ENCODE results near the gene ROR1. TPM values are rescaled to one million over a fixed set of nuclear protein-coding genes. Genes with fewer than 3 reads are reported as not detected.

The ROR1 gene
- total RNA-seq, 1 experiment from 2014 or later = 19.0 TPM

DNA sequence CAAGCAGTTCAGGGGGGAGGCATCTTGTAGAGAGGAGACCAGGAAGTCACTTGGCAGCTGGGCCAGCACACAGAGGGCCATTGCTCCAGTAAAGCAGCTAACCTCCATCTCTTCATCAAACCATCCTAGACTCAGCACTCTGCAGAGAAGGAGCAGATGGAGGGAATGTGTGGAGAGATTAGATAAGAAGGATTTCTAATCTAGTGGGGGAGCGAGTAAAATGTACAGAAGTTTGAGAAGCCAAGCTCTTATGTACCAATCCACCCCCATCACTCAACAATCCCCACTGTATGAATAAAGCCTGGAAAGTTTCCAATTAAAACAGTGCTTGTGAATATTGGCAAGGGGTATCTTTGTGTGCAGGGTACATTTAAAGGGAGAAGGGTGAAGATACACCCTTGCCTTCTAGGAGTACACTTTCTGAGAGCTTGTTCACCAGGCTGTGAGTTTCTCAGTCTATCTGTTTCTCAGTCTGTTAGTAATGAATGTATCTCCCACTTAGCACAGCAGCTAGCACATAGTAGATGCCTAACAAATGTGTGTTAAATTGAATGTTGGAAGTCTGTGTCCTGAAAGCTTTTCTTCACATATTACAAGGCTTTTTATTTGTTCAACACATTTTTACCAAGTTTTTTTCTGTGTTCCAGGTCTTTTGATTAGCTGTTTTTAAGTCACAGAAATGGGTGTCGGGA lies 286.9 kb downstream of the ROR1 start:
- ChIA-PET POLR2A (ENCODE audit: unreplicated experiment) (no interaction called here), CTCF (interaction anchor here (0.6 kb wide), 1 partner anchor 13 kb away, joined by 3 read pairs; no protein-coding TSS in a partner anchor)
- no peaks in the 10 kb centered on the region for H3K27me3 ChIP-seq (ENCODE audit: insufficient read depth, low read depth)
- H3K79me2 ChIP-seq (ENCODE audit: low read depth) = no peaks in the 10 kb centered on the region
- no peaks in the 10 kb centered on the region for H3K9me2 ChIP-seq (ENCODE audit: insufficient read depth)
- H3K27ac ChIP-seq = no peak overlapping the region
- H2AFZ ChIP-seq = no peak overlapping the region
- H3K36me3 ChIP-seq (ENCODE audit: low read depth) = peaks cover 15% of the 10 kb centered on the region; the same call in 1 of the 2 replicates
- H3K4me2 ChIP-seq = no peak overlapping the region
- no peaks in the 10 kb centered on the region for H3F3A ChIP-seq (ENCODE audit: insufficient read depth, low read depth)
- intact Hi-C loops (cut with micrococcal nuclease; ENCODE audit: unreplicated experiment) = no loop called here
- 0 out of 2 replicates have a peak, but pooled peaks cover 5% of the 10 kb centered on the region for H3K4me1 ChIP-seq (replicated peaks; ENCODE audit: insufficient read depth)
- no peak overlapping the region for H3K4me3 ChIP-seq
- BruUV-seq (replicated peaks) = no TSS peak
- TF ChIP-seq EZH2 (IDR thresholded peaks at IDR 0.05; ENCODE audit: low read depth) = no peak
- TF ChIP-seq, protein P1, sequence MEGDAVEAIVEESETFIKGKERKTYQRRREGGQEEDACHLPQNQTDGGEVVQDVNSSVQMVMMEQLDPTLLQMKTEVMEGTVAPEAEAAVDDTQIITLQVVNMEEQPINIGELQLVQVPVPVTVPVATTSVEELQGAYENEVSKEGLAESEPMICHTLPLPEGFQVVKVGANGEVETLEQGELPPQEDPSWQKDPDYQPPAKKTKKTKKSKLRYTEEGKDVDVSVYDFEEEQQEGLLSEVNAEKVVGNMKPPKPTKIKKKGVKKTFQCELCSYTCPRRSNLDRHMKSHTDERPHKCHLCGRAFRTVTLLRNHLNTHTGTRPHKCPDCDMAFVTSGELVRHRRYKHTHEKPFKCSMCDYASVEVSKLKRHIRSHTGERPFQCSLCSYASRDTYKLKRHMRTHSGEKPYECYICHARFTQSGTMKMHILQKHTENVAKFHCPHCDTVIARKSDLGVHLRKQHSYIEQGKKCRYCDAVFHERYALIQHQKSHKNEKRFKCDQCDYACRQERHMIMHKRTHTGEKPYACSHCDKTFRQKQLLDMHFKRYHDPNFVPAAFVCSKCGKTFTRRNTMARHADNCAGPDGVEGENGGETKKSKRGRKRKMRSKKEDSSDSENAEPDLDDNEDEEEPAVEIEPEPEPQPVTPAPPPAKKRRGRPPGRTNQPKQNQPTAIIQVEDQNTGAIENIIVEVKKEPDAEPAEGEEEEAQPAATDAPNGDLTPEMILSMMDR (conservative IDR thresholded peaks at IDR 0.05) = no peak
- DNase-seq = no peak
- no peaks in the 10 kb centered on the region for H4K20me1 ChIP-seq (ENCODE audit: insufficient read depth)
- H3K9me3 ChIP-seq (ENCODE audit: insufficient read depth, low read depth) = no peaks in the 10 kb centered on the region

DNA sequence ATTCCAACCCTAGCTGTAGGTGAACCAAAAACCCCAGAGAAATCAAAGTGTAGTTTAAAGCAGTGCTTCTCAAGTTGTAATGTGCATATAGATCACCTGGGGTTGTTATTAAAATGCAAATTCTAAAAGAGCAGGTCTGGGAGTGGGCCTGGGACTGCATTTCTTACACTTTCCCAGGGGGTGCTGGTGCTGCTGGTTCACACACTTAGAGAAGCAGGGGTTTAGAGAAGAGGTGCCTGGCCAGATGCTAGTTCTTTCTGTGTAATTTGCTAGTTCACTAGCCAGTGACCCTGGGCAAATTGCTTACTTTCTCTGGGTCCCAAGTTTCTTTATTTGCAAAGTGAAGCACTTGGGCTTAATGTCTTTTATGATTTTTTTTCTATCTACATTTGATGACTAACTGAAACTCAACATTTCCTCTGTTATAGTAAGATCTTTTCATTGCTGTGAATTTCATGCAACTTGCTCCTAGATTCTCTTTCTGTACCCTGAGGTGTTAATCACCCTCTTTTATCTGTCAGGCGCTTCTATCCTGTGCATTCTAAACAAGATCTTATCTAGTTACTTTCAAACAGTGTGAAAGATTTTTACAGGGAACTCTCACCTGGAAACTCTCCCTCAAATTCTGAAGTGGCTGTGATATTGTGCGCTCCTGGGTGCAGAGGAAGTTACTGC lies 287.8 kb downstream of the ROR1 start:
- H3K9me2 ChIP-seq (ENCODE audit: insufficient read depth) = no peaks in the 10 kb centered on the region
- intact Hi-C loops (cut with micrococcal nuclease; ENCODE audit: unreplicated experiment) = no loop called here
- H3K27ac ChIP-seq = no peak overlapping the region
- BruUV-seq (replicated peaks) = no TSS peak
- ChIA-PET POLR2A (ENCODE audit: unreplicated experiment) (no interaction called here), CTCF (interaction anchor here (0.6 kb wide), 1 partner anchor 13 kb away, joined by 3 read pairs; no protein-coding TSS in a partner anchor)
- H3K9me3 ChIP-seq (ENCODE audit: insufficient read depth, low read depth) = no peaks in the 10 kb centered on the region
- no peak overlapping the region for H2AFZ ChIP-seq
- H3K36me3 ChIP-seq (ENCODE audit: low read depth) = peaks cover 15% of the 10 kb centered on the region; the same call in 1 of the 2 replicates
- H3K27me3 ChIP-seq (ENCODE audit: insufficient read depth, low read depth) = no peaks in the 10 kb centered on the region
- no peak overlapping the region for H3K4me2 ChIP-seq
- H3K4me3 ChIP-seq = no peak overlapping the region
- H3K4me1 ChIP-seq (replicated peaks; ENCODE audit: insufficient read depth) = 0 out of 2 replicates have a peak, but pooled peaks cover 5% of the 10 kb centered on the region
- no peak for TF ChIP-seq EZH2 (IDR thresholded peaks at IDR 0.05; ENCODE audit: low read depth)
- TF ChIP-seq, protein P1 (conservative IDR thresholded peaks at IDR 0.05) = no peak
- no peak for DNase-seq
- no peaks in the 10 kb centered on the region for H3K79me2 ChIP-seq (ENCODE audit: low read depth)
- H3F3A ChIP-seq (ENCODE audit: insufficient read depth, low read depth) = no peaks in the 10 kb centered on the region
- H4K20me1 ChIP-seq (ENCODE audit: insufficient read depth) = no peaks in the 10 kb centered on the region

DNA sequence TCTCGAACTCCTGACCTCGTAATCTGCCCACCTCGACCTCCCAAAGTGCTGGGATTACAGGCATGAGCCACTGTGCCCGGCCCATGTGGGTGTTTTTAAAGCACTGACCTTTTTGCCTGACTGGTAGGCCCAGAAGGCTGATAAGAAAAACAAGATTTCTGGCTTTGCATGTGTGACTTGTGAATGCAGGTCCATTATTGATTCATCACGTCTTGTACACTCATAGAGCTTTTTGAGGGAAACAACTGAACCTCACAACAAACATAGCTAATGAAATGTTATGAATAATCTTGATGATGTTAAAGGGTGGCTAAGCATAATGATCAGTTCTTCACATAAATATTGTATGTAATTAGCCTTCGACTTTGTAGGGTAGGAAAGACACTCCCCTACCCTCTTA lies 288.7 kb downstream of the ROR1 start:
- Histone ChIP-seq H3F3A (ENCODE audit: insufficient read depth, low read depth) (no peaks in the 10 kb centered on the region), H3K4me2 (no peak overlapping the region), H3K4me1 (replicated peaks; ENCODE audit: insufficient read depth) (0 out of 2 replicates have a peak, but pooled peaks cover 5% of the 10 kb centered on the region), H3K27ac (no peak overlapping the region), H3K9me2 (ENCODE audit: insufficient read depth) (no peaks in the 10 kb centered on the region), H3K27me3 (ENCODE audit: insufficient read depth, low read depth) (no peaks in the 10 kb centered on the region), H3K79me2 (ENCODE audit: low read depth) (no peaks in the 10 kb centered on the region), H4K20me1 (ENCODE audit: insufficient read depth) (no peaks in the 10 kb centered on the region), H3K9me3 (ENCODE audit: insufficient read depth, low read depth) (no peaks in the 10 kb centered on the region), H3K4me3 (no peak overlapping the region), H3K36me3 (ENCODE audit: low read depth) (peaks cover 15% of the 10 kb centered on the region; the same call in 1 of the 2 replicates), H2AFZ (no peak overlapping the region)
- CTCF ChIA-PET = no interaction called here
- intact Hi-C loops (cut with micrococcal nuclease; ENCODE audit: unreplicated experiment) = no loop called here
- no TSS peak for BruUV-seq (replicated peaks)
- TF ChIP-seq, protein P1 (conservative IDR thresholded peaks at IDR 0.05) = no peak
- DNase-seq = no peak
- POLR2A ChIA-PET (ENCODE audit: unreplicated experiment) = no interaction called here
